ENCODE measurements around the gene EIF3B.
A peak's percentile ranks its signal among the peaks of the same experiment; 100 is the strongest.
"Not testable (repeated sequence)": the region's sequence is repeated elsewhere in the genome, so short reads cannot be mapped to it uniquely, and the experiment has no call there.

EIF3B gene

GRCh38 chr7:2379161-2379560 is 24.5 kb downstream of the EIF3B start:
- no peak for DNase-seq

- no peak for DNase-seq
Observed at GRCh38 chr7:2379821-2380450, 25.3 kb downstream of the EIF3B start.

- DNase-seq: no peak
Observed at GRCh38 chr7:2380461-2380860, 25.8 kb downstream of the EIF3B start.

- DNase-seq: no peak
Observed at GRCh38 chr7:2381227-2381626, 26.6 kb downstream of the EIF3B start.

- no peak for DNase-seq
Observed at GRCh38 chr7:2381881-2382509, 27.4 kb downstream of the EIF3B start.

GRCh38 chr7:2383543-2384274 is 29.1 kb downstream of the EIF3B start:
- no peak for DNase-seq

- no peak for DNase-seq
Observed at GRCh38 chr7:2384354-2385243, 30.0 kb downstream of the EIF3B start.

- DNase-seq: not testable (repeated sequence)
Observed at GRCh38 chr7:2386122-2386521, 31.5 kb downstream of the EIF3B start.

- no peak for DNase-seq
Observed at GRCh38 chr7:2386964-2387669, 32.5 kb downstream of the EIF3B start.

GRCh38 chr7:2387897-2388636 is 33.4 kb downstream of the EIF3B start:
- DNase-seq: no peak

- no peak for DNase-seq
Observed at GRCh38 chr7:2388637-2388954, 34.0 kb downstream of the EIF3B start.

- not testable (repeated sequence) for DNase-seq
Observed at GRCh38 chr7:2390020-2390816, 35.6 kb downstream of the EIF3B start.

- DNase-seq: no peak
Observed at GRCh38 chr7:2393706-2394105, 39.1 kb downstream of the EIF3B start.

- DNase-seq: no peak
Observed at GRCh38 chr7:2394566-2395082, 40.0 kb downstream of the EIF3B start.

GRCh38 chr7:2398506-2398905 is 43.9 kb downstream of the EIF3B start:
- no peak for DNase-seq

- DNase-seq: peak; percentile 58
Observed at GRCh38 chr7:2399848-2400587, 45.4 kb downstream of the EIF3B start.

GRCh38 chr7:2402687-2403013 is 48.0 kb downstream of the EIF3B start:
- no peak for DNase-seq

- DNase-seq: peak; percentile 95
Observed at GRCh38 chr7:2403014-2403717, 48.5 kb downstream of the EIF3B start, which contains the start of gene CHST12. CHST12 (plus strand) TSS chr7:2403611; CDS start chr7:2432640, 29,029 bp downstream.
